GM04503 (cell line): ENCODE data around the gene NTNG2.

Experiments used
- DNase-seq: peaks from one replicate; pipeline ENCODE4 v3.0.0-alpha.2; 2012; ENCODE audit warnings: low read depth

NTNG2 gene

GRCh38 chr9:132172185-132172584 lies 10.3 kb downstream of the NTNG2 start:
- DNase-seq, result no peak

DNA sequence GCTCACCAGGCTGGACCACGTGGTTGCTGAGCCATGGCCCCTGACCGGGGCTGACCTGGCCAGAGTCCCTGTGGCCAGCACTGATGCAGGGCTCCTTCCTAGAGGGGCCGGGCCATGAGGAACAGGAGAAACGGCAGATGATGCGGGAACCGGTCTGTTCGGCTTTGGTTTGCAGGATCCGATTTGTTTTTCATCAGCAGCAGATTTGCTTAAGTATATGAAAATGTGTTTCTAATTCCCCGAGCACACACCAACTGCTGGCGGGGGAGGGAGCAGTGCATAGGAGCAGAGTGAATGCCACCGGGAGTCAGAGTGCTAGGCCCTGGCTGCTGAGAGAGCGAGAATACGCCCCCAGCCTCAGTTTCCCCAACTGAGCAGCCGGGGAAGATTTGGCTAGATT lies 13.6 kb downstream of the NTNG2 start:
- DNase-seq, result no peak

- no peak for DNase-seq
These were observed 14.5 kb downstream of the NTNG2 start for GRCh38 chr9:132176338-132176737.

DNA sequence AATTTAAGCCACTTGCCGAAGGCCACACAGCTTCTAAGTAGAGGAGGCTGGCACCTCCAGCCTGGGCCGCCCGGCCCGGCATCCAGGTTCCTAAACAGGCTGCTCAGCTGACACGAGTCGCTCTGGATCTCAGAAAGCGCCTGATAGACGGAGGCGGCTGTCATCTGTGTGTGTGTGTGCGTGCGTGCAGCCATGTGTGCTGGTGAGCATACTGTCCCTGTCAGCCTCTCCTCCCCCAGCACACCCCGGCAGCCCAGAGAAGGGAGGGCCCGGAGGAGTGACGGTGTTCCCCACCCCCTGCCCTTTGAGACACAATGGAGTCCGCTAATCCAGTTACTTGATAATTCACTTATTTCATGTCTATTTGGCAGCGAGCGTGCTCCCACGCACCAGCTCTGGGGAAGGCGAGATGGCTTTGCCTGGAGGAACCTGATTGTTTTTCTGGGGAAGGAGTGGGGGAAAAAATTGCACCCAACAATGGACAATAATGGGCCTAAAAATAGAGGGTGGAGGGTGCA lies 20.0 kb downstream of the NTNG2 start:
- DNase-seq, result no peak

DNA sequence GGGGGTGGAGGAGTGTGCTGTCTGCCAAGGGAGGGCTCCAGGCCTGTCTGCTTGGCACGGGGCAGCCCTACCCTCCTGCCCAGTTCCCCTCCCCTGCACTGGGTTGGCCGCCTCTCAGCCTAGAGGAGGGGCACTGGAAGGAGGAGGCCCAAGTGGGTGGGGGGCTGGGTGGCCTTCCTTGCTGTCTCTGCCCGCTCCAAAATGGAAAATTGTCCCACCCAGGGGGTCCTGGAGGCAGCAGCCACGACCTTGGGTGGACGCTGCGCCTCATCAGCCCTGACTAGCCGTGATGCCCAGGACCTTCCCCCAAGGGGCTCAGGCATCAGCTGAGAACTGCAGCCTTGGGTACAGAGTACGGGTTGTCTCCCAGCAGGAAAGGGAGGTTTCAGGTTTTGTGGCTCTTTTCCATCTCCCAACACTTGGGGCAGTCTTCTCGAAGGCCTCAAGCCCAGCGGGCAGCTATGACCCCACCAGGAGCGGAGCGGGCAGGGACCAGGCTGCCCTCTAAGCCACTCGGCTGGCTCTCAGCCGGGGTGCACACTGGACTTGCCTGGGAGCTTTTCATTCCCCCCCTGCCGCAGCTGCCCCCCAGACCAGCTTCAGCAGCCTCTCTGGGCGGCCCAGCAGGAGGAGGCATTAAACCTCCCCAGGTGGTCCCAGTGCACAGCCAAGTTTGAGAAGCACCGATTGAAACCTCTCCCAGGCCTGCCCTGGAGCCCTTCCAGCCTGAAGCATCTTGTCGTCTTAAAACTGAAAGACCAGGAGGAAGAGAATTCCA lies 20.6 kb downstream of the NTNG2 start:
- no peak for DNase-seq

DNA sequence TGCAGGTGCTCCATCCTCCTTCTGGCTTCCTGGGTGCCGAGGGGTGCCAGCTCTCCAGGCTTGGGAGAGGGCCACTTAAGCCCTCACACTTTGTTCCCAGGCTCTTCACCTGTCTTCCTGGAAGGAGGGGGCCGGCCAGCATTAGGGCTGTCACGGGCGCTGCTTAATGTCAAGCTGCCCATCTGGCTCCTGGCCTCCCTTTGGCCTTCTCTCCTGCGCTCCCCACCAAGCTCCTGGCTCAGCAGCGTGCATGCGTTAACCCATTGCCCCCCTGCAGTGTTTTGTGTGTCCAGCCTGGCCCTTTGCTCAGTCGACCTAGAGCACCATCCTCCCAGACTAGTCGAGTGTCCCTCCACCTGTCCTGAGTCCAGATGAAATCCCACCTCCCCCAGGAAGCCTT lies 21.3 kb downstream of the NTNG2 start:
- DNase-seq, result no peak

- DNase-seq, result no peak
These were observed 21.9 kb downstream of the NTNG2 start for GRCh38 chr9:132183715-132184114.

GRCh38 chr9:132184124-132184523 lies 22.3 kb downstream of the NTNG2 start:
- DNase-seq, result no peak

GRCh38 chr9:132185073-132186009 lies 23.5 kb downstream of the NTNG2 start:
- DNase-seq, result no peak

DNA sequence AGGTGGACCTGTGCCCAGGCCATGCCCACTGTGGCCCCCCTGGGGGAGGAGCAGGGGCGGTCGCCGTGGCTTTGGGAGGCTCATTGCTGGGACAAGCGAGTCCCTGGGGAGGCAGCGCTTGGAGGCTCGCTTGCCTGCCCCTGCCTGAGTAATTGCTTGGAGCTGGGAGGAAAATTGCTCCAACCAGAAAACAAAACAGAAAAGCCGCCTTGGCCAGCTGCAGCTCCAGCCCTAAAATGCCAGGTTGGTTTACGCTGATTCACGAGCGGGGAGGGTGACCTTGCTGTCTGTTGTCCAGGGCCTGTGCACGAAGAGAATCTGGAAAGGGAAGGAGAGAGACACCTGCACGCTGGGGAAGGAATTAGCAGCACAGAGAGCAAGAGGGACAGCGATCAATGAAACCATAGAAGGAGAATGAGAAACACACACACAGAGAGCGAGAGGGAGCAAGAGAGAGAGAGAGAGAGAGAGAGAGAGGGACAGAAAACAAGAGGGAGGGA lies 25.3 kb downstream of the NTNG2 start:
- DNase-seq, result no peak

DNA sequence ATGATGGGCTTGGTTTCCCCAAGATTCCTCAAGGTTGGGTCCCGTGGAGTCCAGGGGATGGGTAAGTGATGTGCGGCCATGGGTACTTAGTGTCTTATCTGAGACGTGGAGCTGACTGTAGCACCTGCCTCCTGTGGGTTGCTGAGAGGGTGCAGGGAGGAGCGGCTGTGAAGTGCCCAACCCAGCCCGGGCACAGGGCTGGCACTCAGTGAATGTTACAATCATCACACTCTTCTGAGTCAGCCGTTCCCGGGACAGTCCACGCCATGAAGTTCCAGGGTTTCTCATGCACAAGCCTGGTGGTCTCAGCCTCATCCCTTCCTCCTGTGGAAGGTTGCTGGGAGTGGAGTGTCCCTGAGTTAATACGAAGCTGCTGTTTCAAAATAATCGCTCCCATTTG lies 29.1 kb downstream of the NTNG2 start:
- DNase-seq, result no peak

GRCh38 chr9:132192728-132193127 lies 30.9 kb downstream of the NTNG2 start:
- DNase-seq, result no peak

DNA sequence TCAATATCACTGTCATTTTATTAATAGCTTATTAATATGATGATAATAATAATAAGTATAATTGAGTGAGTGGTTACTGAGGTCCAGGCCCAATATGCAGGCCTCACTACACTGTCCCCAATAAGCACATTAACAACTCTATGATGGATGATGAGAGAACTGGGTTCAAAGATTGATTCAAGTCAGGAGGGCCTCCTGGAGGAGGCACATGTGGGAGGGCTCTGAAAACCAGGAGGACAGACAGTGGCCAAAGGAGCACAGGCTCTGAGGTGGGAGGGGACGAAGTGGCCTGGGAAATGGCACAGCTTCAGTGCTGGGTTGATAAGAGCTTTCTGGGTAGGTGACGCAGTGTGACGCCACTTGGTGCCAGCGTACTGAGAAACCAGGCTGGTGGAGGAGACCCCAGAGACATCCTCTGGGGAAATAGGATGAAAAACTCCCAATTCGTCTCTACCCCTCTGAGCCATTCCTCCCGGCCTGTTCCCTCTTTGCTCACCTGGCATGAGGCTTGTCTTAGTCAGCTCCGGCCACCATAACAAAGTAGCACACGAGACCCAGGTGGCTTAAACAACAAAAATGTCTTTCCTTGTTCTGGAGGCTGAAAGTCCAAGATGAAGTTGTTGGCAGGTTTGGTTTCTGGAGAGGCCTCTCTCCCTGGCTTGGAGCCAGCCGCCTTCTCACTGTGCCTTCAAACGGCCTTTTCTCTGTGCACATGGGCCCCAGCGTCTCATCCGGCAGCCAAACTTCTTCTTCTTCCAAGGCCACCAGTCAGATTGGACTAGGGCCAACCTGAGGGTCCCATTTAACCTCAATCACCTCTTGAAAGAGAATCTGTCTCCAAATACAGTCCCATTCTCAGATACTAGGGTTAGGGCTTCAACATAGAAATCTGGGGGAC lies 31.6 kb downstream of the NTNG2 start:
- DNase-seq, result no peak

DNA sequence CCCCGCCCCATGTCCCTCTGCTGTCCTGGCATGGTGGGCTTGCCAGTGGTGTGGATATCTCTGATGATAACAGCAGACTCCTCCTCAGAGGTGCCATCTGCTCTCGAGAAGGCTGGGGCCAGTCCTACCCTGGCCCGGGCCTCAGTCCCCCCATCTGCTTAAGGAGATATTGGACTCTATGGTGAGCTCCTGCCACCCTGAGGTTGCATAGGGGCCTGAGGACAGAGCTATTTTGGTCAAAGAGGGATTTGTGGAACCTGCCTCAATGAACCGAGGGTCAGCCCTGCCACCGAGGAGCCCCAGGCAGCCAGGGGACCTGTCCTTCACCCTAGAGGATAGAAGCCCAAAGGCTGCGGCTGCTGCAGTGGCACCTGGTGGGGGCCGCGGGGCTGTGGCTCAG lies 32.6 kb downstream of the NTNG2 start:
- no peak for DNase-seq

DNA sequence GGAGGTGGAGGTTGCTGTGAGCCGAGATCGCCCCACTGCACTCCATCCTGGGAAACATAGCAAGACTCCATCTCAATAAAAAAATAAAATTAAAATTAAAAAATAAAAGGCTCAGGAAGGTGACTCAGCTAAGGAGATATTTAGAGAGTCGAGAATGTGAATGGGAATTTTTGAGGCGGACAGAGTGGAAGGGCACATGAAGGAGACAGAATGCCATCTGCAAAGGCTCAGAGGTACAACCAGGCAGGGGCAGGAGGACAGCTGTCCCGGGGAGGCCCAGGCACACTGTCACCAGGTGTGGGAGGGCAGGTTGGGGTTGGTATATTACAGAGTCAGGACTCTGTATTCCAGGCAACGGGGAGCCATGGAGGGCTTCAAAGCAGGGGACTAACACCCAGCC lies 35.5 kb downstream of the NTNG2 start:
- DNase-seq, result no peak

DNA sequence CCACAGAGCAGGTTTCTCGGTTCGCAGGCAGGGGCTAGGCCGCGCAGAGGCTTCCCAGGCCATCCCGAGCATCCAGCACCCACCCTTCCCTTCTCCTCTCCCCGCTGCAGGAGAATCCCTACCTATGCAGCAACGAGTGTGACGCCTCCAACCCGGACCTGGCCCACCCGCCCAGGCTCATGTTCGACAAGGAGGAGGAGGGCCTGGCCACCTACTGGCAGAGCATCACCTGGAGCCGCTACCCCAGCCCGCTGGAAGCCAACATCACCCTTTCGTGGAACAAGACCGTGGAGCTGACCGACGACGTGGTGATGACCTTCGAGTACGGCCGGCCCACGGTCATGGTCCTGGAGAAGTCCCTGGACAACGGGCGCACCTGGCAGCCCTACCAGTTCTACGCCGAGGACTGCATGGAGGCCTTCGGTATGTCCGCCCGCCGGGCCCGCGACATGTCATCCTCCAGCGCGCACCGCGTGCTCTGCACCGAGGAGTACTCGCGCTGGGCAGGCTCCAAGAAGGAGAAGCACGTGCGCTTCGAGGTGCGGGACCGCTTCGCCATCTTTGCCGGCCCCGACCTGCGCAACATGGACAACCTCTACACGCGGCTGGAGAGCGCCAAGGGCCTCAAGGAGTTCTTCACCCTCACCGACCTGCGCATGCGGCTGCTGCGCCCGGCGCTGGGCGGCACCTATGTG lies 36.1 kb downstream of the NTNG2 start:
- no peak for DNase-seq

DNA sequence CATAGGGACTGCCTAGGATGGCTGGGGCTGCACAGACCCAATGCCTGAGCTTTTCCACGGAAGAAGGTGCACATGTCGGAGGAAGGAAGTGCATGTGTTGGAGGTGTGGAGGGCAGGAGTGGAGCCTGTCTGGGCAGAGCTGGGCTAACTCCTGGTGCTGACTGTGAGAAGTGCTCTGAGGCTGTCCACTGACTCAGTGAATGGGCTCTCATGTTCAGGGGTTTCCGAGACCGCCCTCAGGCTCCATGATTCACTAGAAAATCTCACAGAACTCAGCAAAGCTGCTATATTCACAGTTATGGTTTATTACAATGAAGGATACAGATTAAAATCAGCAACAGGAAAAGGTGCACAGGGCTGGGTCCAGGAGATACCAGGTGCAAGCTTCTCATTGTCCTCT lies 37.2 kb downstream of the NTNG2 start:
- no peak for DNase-seq

GRCh38 chr9:132200706-132201105 lies 38.8 kb downstream of the NTNG2 start:
- DNase-seq, result no peak

- DNase-seq, result no peak
These were observed 39.3 kb downstream of the NTNG2 start for GRCh38 chr9:132201139-132201538.

DNA sequence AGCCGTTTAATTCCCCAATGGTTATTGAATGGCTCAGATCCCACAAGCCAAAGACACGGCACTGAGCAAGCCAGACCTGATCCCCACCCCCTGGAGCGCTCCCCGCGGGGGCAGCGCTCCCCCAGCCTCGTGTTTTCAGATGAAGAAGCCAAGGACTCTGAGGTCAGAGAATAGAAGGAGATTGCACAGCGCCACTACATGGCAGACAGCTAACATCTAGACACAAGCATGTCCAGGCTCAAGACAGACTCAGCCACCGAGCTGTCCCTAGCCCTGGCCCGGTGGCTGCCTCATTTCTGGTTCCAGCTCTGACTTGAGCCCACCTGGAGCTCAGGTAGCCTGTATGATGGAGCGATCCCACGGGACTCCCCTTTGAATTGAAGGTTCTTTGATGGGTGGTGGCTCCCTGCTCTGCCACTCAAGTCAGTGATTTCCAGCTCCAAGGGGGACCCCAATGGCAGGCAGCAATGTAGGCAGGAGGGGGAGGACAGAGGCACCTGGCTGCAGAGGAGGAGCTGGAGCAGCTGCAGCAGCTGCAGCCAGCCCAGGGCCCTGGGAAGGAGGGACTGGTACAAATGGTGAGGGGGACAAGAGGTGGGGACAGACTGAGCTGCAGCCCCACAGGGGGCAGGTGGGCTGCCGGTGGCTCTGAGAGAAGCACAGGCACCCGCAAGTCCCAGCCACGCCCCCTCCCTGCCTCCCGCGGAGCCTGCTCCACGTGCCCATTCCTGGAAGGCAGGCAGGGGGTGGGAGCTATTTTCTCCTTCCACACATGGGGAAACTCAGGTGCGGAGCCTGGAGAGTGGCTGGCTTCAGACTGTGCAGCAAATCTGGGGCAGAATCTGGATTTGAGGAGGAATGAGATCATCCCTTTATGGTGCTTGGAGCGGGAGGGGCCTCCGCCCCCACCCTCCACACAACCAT lies 40.2 kb downstream of the NTNG2 start:
- no peak for DNase-seq
